Hepatocyte (in vitro differentiated cells): ENCODE results near the gene KIAA0825. TPM values are rescaled to one million over a fixed set of nuclear protein-coding genes. Genes with fewer than 3 reads are reported as not detected.

ENCODE experiments used
- DNase-seq: peaks from one replicate; pipeline ENCODE4 v3.0.0-alpha.2; 2016; ENCODE audit warnings: low spot score
- H2AFZ ChIP-seq: fragments of 200-600 bp; sonication (generic); 2 replicates; pipeline ENCODE4 v1.6.0; 2016; ENCODE audit warnings: antibody characterized with exemption, mild to moderate bottlenecking
- H3K27ac ChIP-seq: fragments of 200-600 bp; sonication (generic); 2 replicates; pipeline ENCODE4 v1.5.1; 2016; ENCODE audit warnings: mild to moderate bottlenecking
- H3K27me3 ChIP-seq: fragments of 200-600 bp; sonication (generic); 2 replicates; pipeline ENCODE4 v1.6.1; 2016
- H3K36me3 ChIP-seq: fragments of 200-600 bp; sonication (generic); replicated peaks from 2 replicates; pipeline ENCODE4 v1.5.1; 2016; ENCODE audit warnings: low read depth; ENCODE audit not compliant: insufficient read depth
- H3K4me1 ChIP-seq: fragments of 200-600 bp; sonication (generic); 2 replicates; pipeline ENCODE4 v1.5.1; 2016; ENCODE audit warnings: mild to moderate bottlenecking, moderate library complexity; ENCODE audit not compliant: insufficient read depth
- H3K4me2 ChIP-seq: fragments of 200-600 bp; sonication (generic); 2 replicates; pipeline ENCODE4 v1.6.0; 2016
- H3K4me3 ChIP-seq: fragments of 200-600 bp; sonication (generic); 2 replicates; pipeline ENCODE4 v1.5.1; 2016; ENCODE audit warnings: mild to moderate bottlenecking
- H3K79me2 ChIP-seq: fragments of 200-600 bp; sonication (generic); 2 replicates; pipeline ENCODE4 v1.6.0; 2017; ENCODE audit warnings: mild to moderate bottlenecking
- H3K9me2 ChIP-seq: fragments of 200-600 bp; sonication (generic); replicated peaks from 2 replicates; pipeline ENCODE4 v1.6.0; 2017; ENCODE audit warnings: mild to moderate bottlenecking; ENCODE audit not compliant: insufficient read depth
- H3K9me3 ChIP-seq: fragments of 200-600 bp; sonication (generic); 2 replicates; pipeline ENCODE4 v1.5.1; 2016; ENCODE audit warnings: low read depth, mild to moderate bottlenecking
- H4K20me1 ChIP-seq: fragments of 200-600 bp; sonication (generic); 2 replicates; pipeline ENCODE4 v1.6.0; 2016; ENCODE audit warnings: mild to moderate bottlenecking; ENCODE audit not compliant: insufficient read depth, poor library complexity, severe bottlenecking
- EZH2 ChIP-seq: fragments of 200-600 bp; sonication (generic); IDR thresholded peaks from 2 replicates; pipeline ENCODE4 v1.6.1; 2016; ENCODE audit warnings: antibody characterized with exemption, mild to moderate bottlenecking, borderline replicate concordance
- EZH2phosphoT487 ChIP-seq: fragments of 200-600 bp; sonication (generic); IDR thresholded peaks from one replicate; pipeline ENCODE4 v1.6.1; 2018; ENCODE audit warnings: antibody characterized with exemption, mild to moderate bottlenecking, low read depth, moderate library complexity; ENCODE audit not compliant: unreplicated experiment, severe bottlenecking
- WGBS: methylation state at CpG from one replicate; pipeline ENCODE4 v1.1.6; 2016; ENCODE audit warnings: low lambda C conversion rate; ENCODE audit errors: missing lambda C conversion rate; 5-methylcytosine and 5-hydroxymethylcytosine counted together
- polyA plus RNA-seq: library from polyadenylated mRNA; unstranded; fragments of >200 nt; fragmentation: Nextera tagmentation; extraction: Ambion mirVana; gene quantifications from 2 replicates; pipeline ENCODE4 v1.2.1, GENCODE V29; 2016
- total RNA-seq: library from RNA; depleted of rRNA; stranded (reverse); fragments of >200 nt; gene quantifications from 2 replicates; pipeline ENCODE4 v1.2.3, GENCODE V29; 2014
- TF ChIP-seq, protein P1 (sequence below): fragments of 200-600 bp; sonication (generic); IDR thresholded peaks from 2 replicates; pipeline ENCODE4 v1.5.1; 2016; ENCODE audit warnings: antibody characterized with exemption, mild to moderate bottlenecking; ENCODE audit not compliant: poor library complexity

Gene KIAA0825
- total and polyA plus RNA-seq, 2 experiments from 2014 or later = 2.1 to 4.5 TPM

DNA sequence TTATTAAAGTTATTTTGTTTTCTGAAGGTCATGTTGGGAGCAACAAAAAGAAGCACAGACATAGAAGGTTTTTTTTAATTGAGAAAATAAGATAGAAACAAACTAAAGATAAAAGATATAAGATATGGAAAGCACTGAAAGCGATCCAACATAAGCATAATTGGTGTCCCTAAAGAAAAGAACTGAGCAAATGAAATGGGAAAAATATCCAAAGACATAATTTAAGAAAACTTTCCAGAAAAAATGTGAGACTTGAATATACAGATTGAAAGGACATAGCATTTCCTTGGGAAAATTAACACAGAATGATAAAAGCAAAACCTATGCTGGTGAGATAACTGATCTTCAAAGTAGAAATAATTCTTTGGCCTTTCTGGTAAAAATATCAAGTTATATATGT, 289.3 kb downstream of the KIAA0825 start:
- Histone ChIP-seq H3K79me2 (no peaks in the 10 kb centered on the region), H3K4me2 (no peak overlapping the region), H3K9me2 (no peaks in the 10 kb centered on the region), H3K36me3 (no peaks in the 10 kb centered on the region), H3K4me3 (no peak overlapping the region), H3K9me3 (no peaks in the 10 kb centered on the region), H2AFZ (no peak overlapping the region), H3K27ac (no peak overlapping the region), H3K27me3 (no peaks in the 10 kb centered on the region), H3K4me1 (no peaks in the 10 kb centered on the region), H4K20me1 (no peaks in the 10 kb centered on the region)
- DNase-seq = no peak
- WGBS = 96% methylated on average over 1 of the region's 1 CpG
- TF ChIP-seq EZH2phosphoT487 (no peak), EZH2 (no peak)
- TF ChIP-seq, protein P1, sequence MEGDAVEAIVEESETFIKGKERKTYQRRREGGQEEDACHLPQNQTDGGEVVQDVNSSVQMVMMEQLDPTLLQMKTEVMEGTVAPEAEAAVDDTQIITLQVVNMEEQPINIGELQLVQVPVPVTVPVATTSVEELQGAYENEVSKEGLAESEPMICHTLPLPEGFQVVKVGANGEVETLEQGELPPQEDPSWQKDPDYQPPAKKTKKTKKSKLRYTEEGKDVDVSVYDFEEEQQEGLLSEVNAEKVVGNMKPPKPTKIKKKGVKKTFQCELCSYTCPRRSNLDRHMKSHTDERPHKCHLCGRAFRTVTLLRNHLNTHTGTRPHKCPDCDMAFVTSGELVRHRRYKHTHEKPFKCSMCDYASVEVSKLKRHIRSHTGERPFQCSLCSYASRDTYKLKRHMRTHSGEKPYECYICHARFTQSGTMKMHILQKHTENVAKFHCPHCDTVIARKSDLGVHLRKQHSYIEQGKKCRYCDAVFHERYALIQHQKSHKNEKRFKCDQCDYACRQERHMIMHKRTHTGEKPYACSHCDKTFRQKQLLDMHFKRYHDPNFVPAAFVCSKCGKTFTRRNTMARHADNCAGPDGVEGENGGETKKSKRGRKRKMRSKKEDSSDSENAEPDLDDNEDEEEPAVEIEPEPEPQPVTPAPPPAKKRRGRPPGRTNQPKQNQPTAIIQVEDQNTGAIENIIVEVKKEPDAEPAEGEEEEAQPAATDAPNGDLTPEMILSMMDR = no peak

DNA sequence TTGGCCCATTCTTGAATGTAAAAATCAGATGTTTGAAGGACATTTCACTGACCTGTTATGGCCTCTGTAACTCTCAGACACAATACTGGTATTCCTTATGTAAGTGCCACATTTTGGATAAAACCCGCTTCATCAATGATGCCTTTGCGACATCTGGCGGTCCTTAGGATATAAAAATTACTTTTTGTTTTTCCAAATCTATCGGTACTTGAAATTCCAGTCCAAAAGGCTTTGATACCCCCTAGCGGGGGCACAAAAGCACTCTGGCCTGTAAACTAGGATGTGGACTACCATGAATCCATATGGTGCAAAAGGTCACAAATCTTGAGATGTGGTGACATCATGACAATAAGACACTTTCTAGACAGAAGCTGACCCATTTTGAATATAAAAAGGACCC, 291.8 kb downstream of the KIAA0825 start:
- H3K79me2 ChIP-seq = no peaks in the 10 kb centered on the region
- TF ChIP-seq, protein P1 = no peak
- TF ChIP-seq EZH2 (no peak), EZH2phosphoT487 (no peak)
- WGBS = 95% methylated on average over 5 of the region's 5 CpGs

DNA sequence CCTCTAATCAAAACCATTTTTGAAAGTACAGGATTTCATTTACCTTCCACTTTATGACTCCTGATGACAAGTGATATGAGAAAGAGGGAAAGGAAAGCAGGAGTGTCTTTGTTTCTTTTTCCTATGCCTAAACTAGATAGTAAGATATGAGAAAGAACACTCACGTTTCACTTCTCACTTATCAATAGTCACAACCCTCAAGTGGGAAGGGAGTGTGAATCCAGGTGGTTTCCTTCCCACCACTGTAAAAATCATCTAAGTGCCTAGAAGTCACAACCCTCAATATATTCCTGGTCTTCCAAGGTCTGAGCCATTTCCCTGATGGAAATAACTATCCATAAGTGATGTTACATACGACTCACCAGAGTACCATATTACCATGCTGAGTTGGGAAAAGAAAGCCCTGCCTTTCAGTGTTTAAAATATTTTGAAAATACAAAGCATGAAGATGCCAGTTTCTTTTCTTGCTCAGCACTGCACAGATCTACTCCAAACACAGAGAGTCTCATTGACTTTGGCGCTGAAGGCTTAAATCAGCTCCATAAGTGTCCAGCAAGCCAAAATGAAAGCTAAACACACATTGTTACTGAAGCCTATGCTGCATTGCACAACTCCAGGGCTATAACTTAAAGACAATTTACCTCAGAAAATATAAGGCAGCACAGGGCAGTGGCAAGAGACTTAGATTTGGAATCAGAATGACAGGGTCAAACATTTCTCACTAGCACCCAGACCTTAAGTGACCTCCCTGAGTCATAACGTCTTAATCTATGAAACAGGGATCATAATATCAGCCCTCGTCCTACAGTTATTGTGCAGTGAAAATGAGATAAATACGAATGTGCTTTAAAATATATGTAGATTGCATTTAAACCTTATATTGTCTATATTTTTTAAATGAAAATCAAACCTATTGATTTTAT, 301.2 kb downstream of the KIAA0825 start:
- H3K4me2 ChIP-seq = no peak overlapping the region
- no peaks in the 10 kb centered on the region for H3K36me3 ChIP-seq

More for the DNA sequence above, 291.8 kb downstream of the KIAA0825 start:
- Histone ChIP-seq H3K27ac (no peak overlapping the region), H3K9me3 (no peaks in the 10 kb centered on the region), H3K9me2 (no peaks in the 10 kb centered on the region), H3K27me3 (no peaks in the 10 kb centered on the region), H3K4me2 (no peak overlapping the region), H3K36me3 (no peaks in the 10 kb centered on the region), H3K4me1 (no peaks in the 10 kb centered on the region), H2AFZ (no peak overlapping the region), H3K4me3 (no peak overlapping the region), H4K20me1 (no peaks in the 10 kb centered on the region)
- no peak for DNase-seq

More for the DNA sequence above, 301.2 kb downstream of the KIAA0825 start:
- Histone ChIP-seq H3K27ac (no peak overlapping the region), H3K9me3 (no peaks in the 10 kb centered on the region), H3K4me3 (no peak overlapping the region), H3K27me3 (no peaks in the 10 kb centered on the region), H4K20me1 (no peaks in the 10 kb centered on the region), H2AFZ (no peak overlapping the region), H3K9me2 (no peaks in the 10 kb centered on the region), H3K4me1 (no peaks in the 10 kb centered on the region), H3K79me2 (no peaks in the 10 kb centered on the region)
- DNase-seq = no peak
- TF ChIP-seq EZH2phosphoT487 (no peak), EZH2 (no peak)
- TF ChIP-seq, protein P1 = no peak
- WGBS = 84% methylated on average over 6 of the region's 6 CpGs
